Measurements from ENCODE around the gene ANKRD24.
"Not testable (repeated sequence)": the region's sequence is repeated elsewhere in the genome, so short reads cannot be mapped to it uniquely, and the experiment has no call there.

The ANKRD24 gene

GRCh38 chr19:4149518-4150288 is 32.8 kb upstream of the ANKRD24 start:
- Histone ChIP-seq H3K4me1 (ENCODE audit: control insufficient read depth, insufficient read depth, low read length, poor library complexity, severe bottlenecking) (no peaks in the 10 kb centered on the region), H3K9me3 (ENCODE audit: control insufficient read depth, low read length) (no peaks in the 10 kb centered on the region), H3K27ac (ENCODE audit: insufficient read depth, low read length, poor library complexity, severe bottlenecking) (no peak overlapping the region), H3K36me3 (ENCODE audit: control insufficient read depth, insufficient read depth, low read length) (no peaks in the 10 kb centered on the region), H3K27me3 (replicated peaks; ENCODE audit: control insufficient read depth, insufficient read depth, low read length, poor library complexity, severe bottlenecking) (no peaks in the 10 kb centered on the region), H3K4me3 (ENCODE audit: insufficient read depth, low read depth, low read length, poor library complexity, severe bottlenecking) (no peak overlapping the region)
- no peak for DNase-seq

DNA sequence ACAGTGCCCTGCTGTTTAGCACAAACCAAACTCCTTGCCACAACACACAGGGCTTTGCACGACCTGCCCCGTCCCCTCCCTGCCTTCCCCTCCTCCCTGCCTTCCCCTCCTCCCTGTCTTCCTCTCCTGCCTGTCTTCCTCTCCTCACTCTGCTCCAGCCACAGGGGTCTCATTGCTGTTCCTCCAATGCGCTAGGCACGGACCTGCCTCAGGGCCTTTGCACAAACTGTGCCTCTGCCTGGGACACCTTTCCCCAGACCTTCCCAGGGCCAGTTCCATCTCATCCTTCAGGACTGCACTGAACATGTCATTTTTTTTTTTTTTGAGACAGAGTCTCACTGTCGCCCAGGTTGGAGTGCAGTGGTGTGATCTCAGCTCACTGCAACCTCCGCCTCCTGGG is 30.9 kb upstream of the ANKRD24 start:
- H3K36me3 ChIP-seq (ENCODE audit: control insufficient read depth, insufficient read depth, low read length), result no peaks in the 10 kb centered on the region
- no peak for DNase-seq
- no peak overlapping the region for H3K4me3 ChIP-seq (ENCODE audit: insufficient read depth, low read depth, low read length, poor library complexity, severe bottlenecking)
- no peaks in the 10 kb centered on the region for H3K4me1 ChIP-seq (ENCODE audit: control insufficient read depth, insufficient read depth, low read length, poor library complexity, severe bottlenecking)
- no peaks in the 10 kb centered on the region for H3K9me3 ChIP-seq (ENCODE audit: control insufficient read depth, low read length)
- H3K27ac ChIP-seq (ENCODE audit: insufficient read depth, low read length, poor library complexity, severe bottlenecking), result no peak overlapping the region
- no peaks in the 10 kb centered on the region for H3K27me3 ChIP-seq (replicated peaks; ENCODE audit: control insufficient read depth, insufficient read depth, low read length, poor library complexity, severe bottlenecking)

DNA sequence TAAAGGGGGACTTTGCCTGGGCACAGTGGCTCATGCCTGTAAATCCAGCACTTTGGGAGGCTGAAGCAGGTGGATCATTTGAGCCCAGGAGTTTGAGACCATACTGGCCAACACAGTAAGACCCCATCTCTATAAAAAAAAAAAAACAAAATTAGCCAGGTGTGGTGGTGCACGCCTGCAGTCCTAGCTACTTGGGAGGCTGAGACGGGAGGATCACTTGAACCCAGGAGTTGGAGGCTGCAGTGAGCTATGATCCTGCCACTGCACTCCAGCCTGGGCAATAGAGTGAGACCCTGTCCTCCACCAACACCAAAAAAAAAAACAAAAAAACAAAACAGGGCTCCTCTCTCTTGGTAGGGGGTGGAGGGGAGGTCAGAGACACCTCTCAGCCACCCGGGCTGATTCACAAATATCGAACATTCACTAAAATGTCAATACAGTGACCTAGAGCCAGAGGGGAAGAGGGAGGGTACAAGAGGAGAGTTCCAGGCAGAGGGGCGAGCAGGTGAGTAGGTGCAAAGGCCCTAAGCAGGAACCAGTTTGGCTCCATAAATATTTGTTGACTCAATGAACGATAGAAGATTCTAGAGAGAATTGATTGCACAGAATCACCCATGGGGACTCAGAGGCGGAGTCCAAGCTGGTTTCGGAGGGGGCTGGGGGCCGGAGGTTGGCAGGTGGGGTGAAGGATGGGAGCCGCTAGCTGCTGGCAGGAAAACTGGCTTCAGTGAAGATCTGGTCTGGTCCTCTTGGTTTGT is 30.1 kb upstream of the ANKRD24 start:
- no peak for DNase-seq
- Histone ChIP-seq H3K4me1 (ENCODE audit: control insufficient read depth, insufficient read depth, low read length, poor library complexity, severe bottlenecking) (no peaks in the 10 kb centered on the region), H3K27me3 (replicated peaks; ENCODE audit: control insufficient read depth, insufficient read depth, low read length, poor library complexity, severe bottlenecking) (no peaks in the 10 kb centered on the region), H3K4me3 (ENCODE audit: insufficient read depth, low read depth, low read length, poor library complexity, severe bottlenecking) (no peak overlapping the region), H3K27ac (ENCODE audit: insufficient read depth, low read length, poor library complexity, severe bottlenecking) (no peak overlapping the region), H3K36me3 (ENCODE audit: control insufficient read depth, insufficient read depth, low read length) (no peaks in the 10 kb centered on the region), H3K9me3 (ENCODE audit: control insufficient read depth, low read length) (no peaks in the 10 kb centered on the region)

- DNase-seq, result no peak
- Histone ChIP-seq H3K27ac (ENCODE audit: insufficient read depth, low read length, poor library complexity, severe bottlenecking) (no peak overlapping the region), H3K27me3 (replicated peaks; ENCODE audit: control insufficient read depth, insufficient read depth, low read length, poor library complexity, severe bottlenecking) (no peaks in the 10 kb centered on the region), H3K36me3 (ENCODE audit: control insufficient read depth, insufficient read depth, low read length) (no peaks in the 10 kb centered on the region), H3K9me3 (ENCODE audit: control insufficient read depth, low read length) (no peaks in the 10 kb centered on the region), H3K4me1 (ENCODE audit: control insufficient read depth, insufficient read depth, low read length, poor library complexity, severe bottlenecking) (no peaks in the 10 kb centered on the region), H3K4me3 (ENCODE audit: insufficient read depth, low read depth, low read length, poor library complexity, severe bottlenecking) (no peak overlapping the region)
These were observed 27.7 kb upstream of the ANKRD24 start for GRCh38 chr19:4154571-4155312.

DNA sequence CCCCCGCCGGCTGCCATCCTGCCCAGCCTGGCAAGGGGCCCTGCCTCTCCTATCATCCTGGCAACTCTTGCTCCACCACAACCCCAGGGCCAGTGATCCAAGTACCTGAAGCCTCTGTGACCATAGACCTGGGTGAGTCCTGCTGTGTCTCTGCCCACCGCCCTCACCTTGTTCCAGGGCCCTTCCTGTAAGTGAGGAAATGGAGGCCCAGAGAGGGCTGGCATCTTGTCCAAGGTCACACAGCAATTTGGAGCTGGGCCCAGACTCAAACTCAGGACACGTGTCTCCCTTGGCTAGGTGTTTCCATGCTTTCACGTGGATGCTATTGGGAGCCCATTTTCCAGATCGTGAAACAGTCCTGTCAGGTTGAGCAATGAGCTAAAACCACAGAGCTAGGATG is 25.3 kb upstream of the ANKRD24 start:
- H3K9me3 ChIP-seq (ENCODE audit: control insufficient read depth, low read length), result no peaks in the 10 kb centered on the region
- no peak for DNase-seq
- H3K27me3 ChIP-seq (replicated peaks; ENCODE audit: control insufficient read depth, insufficient read depth, low read length, poor library complexity, severe bottlenecking), result no peaks in the 10 kb centered on the region
- H3K36me3 ChIP-seq (ENCODE audit: control insufficient read depth, insufficient read depth, low read length), result no peaks in the 10 kb centered on the region
- H3K27ac ChIP-seq (ENCODE audit: insufficient read depth, low read length, poor library complexity, severe bottlenecking), result no peak overlapping the region
- H3K4me3 ChIP-seq (ENCODE audit: insufficient read depth, low read depth, low read length, poor library complexity, severe bottlenecking), result no peak overlapping the region
- H3K4me1 ChIP-seq (ENCODE audit: control insufficient read depth, insufficient read depth, low read length, poor library complexity, severe bottlenecking), result no peaks in the 10 kb centered on the region

- H3K4me3 ChIP-seq (ENCODE audit: insufficient read depth, low read depth, low read length, poor library complexity, severe bottlenecking); H3K27me3 ChIP-seq (replicated peaks; ENCODE audit: control insufficient read depth, insufficient read depth, low read length, poor library complexity, severe bottlenecking); DNase-seq; H3K36me3 ChIP-seq (ENCODE audit: control insufficient read depth, insufficient read depth, low read length); H3K27ac ChIP-seq (ENCODE audit: insufficient read depth, low read length, poor library complexity, severe bottlenecking); H3K9me3 ChIP-seq (ENCODE audit: control insufficient read depth, low read length); H3K4me1 ChIP-seq (ENCODE audit: control insufficient read depth, insufficient read depth, low read length, poor library complexity, severe bottlenecking): not testable (repeated sequence)
These were observed 24.5 kb upstream of the ANKRD24 start for GRCh38 chr19:4157971-4158370.

DNA sequence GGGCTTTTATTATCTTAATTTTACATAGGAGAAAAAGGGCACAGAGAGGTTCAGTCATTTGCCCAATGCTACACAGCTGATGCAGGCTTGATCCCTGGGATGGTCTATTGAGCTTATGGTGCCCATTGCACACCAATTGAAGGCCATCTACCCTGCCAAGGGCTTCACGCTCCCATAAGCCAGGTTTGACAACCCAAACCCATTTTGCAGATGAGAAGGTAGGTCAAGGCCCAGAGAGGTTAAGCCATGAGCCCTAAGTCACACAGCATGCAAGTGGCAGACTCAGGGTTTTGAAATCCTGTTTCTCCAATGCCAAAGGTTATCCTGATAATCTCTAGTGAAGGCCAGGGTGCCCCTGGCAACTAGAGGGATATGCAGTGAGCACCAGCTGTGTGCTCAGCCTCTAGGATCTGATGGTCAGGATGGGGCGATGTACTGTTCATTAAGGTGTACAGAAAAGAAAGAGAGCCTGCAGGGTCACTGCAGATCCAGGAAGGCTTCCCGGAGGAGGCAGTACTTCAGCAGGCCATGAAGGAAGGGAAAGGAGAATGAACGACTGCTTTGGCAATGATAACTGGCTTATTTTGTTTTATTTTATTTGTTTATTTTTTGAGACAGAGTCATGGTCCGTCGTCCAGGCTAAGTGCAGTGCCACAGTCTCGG is 20.9 kb upstream of the ANKRD24 start:
- Histone ChIP-seq H3K27me3 (replicated peaks; ENCODE audit: control insufficient read depth, insufficient read depth, low read length, poor library complexity, severe bottlenecking) (no peaks in the 10 kb centered on the region), H3K4me3 (ENCODE audit: insufficient read depth, low read depth, low read length, poor library complexity, severe bottlenecking) (no peak overlapping the region), H3K9me3 (ENCODE audit: control insufficient read depth, low read length) (no peaks in the 10 kb centered on the region), H3K27ac (ENCODE audit: insufficient read depth, low read length, poor library complexity, severe bottlenecking) (no peak overlapping the region), H3K36me3 (ENCODE audit: control insufficient read depth, insufficient read depth, low read length) (no peaks in the 10 kb centered on the region), H3K4me1 (ENCODE audit: control insufficient read depth, insufficient read depth, low read length, poor library complexity, severe bottlenecking) (no peaks in the 10 kb centered on the region)
- no peak for DNase-seq

GRCh38 chr19:4164262-4164661 is 18.2 kb upstream of the ANKRD24 start:
- H3K4me1 ChIP-seq (ENCODE audit: control insufficient read depth, insufficient read depth, low read length, poor library complexity, severe bottlenecking), result no peaks in the 10 kb centered on the region
- H3K9me3 ChIP-seq (ENCODE audit: control insufficient read depth, low read length), result no peaks in the 10 kb centered on the region
- H3K4me3 ChIP-seq (ENCODE audit: insufficient read depth, low read depth, low read length, poor library complexity, severe bottlenecking), result no peak overlapping the region
- no peak for DNase-seq
- no peaks in the 10 kb centered on the region for H3K27me3 ChIP-seq (replicated peaks; ENCODE audit: control insufficient read depth, insufficient read depth, low read length, poor library complexity, severe bottlenecking)
- no peak overlapping the region for H3K27ac ChIP-seq (ENCODE audit: insufficient read depth, low read length, poor library complexity, severe bottlenecking)
- no peaks in the 10 kb centered on the region for H3K36me3 ChIP-seq (ENCODE audit: control insufficient read depth, insufficient read depth, low read length)

DNA sequence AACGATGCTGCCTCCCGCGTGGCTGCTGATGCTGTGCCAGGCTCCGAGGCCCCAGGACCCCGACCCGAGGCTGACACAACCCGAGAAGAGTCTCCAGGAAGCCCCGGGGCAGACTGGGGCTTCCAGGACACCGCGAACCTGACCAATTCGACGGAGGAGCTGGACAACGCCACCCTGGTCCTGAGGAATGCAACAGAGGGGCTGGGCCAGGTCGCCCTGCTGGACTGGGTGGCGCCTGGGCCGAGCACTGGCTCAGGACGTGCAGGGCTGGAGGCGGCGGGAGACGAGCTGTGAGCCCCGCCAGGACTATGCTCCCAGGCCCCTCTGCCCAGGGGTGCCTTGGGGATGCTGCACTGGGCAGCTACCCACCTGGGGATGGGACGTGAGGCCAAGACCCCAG is 10.8 kb upstream of the ANKRD24 start:
- Histone ChIP-seq H3K4me1 (ENCODE audit: control insufficient read depth, insufficient read depth, low read length, poor library complexity, severe bottlenecking) (peaks cover 3% of the 10 kb centered on the region), H3K36me3 (ENCODE audit: control insufficient read depth, insufficient read depth, low read length) (peaks cover 9% of the 10 kb centered on the region), H3K9me3 (ENCODE audit: control insufficient read depth, low read length) (no peaks in the 10 kb centered on the region), H3K27ac (ENCODE audit: insufficient read depth, low read length, poor library complexity, severe bottlenecking) (no peak overlapping the region), H3K27me3 (replicated peaks; ENCODE audit: control insufficient read depth, insufficient read depth, low read length, poor library complexity, severe bottlenecking) (no peaks in the 10 kb centered on the region), H3K4me3 (ENCODE audit: insufficient read depth, low read depth, low read length, poor library complexity, severe bottlenecking) (no peak overlapping the region)
- DNase-seq, result no peak
